HG03108 (cell line): Measurements from ENCODE around the gene GSTM4.
"Not testable (repeated sequence)": the region's sequence is repeated elsewhere in the genome, so short reads cannot be mapped to it uniquely, and the experiment has no call there.

Experiments used
- ATAC-seq: cut with Tn5 transposase; IDR thresholded peaks from one replicate; pipeline ENCODE4 v1.9.1; 2021; ENCODE audit warnings: moderate library complexity; ENCODE audit not compliant: unreplicated experiment

GSTM4 gene

DNA sequence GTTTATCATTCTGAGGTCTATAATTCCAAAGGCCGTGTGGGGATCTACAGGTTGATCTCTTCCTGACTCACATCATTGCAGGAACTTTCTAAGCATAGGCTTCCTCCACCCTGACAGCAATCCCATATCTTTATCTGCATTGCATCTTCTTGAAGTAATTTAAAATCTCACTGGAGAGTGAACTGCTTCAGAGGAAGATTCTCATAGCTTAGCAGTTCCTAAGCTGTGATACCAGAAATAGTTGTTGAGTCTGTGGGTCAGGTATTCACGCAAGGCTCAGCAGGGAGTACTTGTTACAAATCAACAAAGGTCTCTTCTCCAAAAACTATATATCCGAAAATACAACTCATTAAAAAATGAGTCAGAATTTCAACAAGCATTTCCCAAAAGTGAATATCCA is 39.2 kb downstream of the GSTM4 start:
- ATAC-seq: not testable (repeated sequence)

DNA sequence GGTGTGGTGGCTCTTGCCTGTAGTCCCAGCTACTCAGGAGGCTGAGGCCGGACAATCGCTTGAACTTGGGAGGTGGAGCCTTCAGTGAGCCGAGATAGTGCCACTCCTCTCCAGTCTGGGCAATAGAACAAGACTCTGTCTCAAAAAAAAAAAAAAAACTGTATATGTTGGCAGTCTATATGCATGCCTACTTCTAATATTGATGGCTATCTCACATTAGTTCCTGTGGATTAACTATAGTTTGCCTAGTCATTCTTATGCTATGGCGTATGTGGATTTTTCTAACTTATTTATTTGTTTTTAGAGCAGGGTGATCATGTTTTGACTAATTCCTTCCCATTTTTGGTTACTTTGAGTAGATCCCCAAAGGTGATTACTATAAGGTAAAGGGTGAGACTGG is 41.2 kb downstream of the GSTM4 start:
- ATAC-seq: no peak

DNA sequence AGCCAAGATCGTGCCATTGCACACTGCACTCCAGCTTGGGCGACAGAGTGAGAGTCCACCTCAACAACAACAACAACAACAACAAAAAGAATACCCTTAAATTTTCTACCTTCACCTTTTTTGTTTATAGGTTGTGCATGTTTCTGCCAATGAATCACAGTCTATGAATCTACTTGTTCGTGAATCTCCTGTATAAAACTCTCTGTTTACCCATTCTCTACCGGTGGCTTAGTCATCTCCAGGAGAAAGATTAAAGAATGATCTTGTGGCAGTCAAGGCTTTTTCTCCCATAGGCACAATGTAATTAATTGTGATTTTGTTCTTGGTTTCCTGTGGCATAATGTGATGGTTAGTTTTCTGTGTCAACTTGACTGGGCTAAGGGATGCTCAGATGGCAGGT is 42.0 kb downstream of the GSTM4 start:
- not testable (repeated sequence) for ATAC-seq

DNA sequence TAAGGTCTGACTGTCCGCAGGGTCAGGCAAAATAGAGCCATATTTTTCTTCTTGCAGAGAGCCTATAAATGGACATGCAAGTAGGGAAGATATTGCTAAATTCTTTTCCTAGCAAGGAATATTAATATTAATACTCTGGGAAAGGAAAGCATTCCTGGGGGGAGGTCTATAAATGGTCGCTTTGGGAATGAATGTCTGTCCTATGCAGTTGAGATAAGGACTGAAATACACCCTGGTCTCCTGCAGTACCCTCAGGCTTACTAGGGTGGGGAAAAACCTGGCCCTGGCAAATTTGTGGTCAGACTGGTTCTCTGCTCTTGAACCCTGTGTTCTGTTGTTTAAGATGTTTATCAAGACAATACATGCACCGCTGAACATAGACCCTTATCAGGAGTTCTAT is 47.0 kb downstream of the GSTM4 start:
- ATAC-seq: not testable (repeated sequence)

DNA sequence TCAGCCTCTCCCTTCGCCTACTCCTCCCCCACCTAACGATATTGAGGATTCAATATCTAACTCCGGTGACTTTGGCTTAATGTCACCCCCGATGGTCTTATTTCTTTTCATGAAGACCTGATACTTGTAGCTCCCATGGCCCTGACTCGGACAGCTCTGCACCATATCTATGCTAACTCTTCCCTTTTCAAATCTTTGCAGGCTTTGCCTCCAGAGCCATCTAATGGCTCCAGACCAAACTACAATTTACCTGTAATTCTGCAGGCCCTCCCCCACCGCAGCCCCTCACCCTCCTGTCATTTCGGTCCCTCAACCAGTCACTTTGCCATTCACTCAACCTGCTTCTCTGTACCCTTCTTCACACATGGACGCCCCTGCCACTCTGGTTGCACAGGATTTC is 48.3 kb downstream of the GSTM4 start:
- no peak for ATAC-seq

DNA sequence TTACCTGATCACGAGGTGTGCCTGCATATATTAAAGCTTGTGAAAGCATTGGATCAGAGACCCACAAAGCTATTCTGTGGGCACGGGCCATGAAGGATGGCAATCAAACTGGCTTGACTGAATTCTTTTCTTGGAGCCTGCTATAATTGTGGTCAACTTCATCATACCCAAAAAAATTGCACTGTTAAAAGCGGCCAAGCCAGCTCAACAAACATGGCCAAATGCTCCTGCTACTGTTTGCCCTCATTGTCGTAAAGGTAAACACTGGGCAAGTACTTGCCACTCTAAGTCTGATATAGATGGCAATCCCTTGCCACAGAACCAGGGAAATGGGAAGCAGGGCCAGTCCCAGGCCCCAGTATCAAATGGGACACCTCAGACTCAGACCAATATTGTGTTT is 49.5 kb downstream of the GSTM4 start:
- ATAC-seq: no peak

DNA sequence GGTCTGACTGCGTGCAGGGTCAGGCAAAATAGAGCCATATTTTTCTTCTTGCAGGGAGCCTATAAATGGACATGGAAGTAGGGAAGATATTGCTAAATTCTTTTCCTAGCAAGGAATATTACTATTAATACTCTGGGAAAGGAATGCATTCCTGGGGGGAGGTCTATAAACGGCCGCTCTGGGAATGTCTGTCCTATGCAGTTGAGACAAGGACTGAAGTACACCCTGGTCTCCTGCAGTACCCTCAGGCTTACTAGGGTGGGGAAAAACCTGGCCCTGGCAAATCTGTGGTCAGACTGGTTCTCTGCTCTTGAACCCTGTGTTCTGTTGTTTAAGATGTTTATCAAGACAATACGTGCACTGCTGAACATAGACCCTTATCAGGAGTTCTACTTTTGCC is 53.0 kb downstream of the GSTM4 start:
- not testable (repeated sequence) for ATAC-seq

DNA sequence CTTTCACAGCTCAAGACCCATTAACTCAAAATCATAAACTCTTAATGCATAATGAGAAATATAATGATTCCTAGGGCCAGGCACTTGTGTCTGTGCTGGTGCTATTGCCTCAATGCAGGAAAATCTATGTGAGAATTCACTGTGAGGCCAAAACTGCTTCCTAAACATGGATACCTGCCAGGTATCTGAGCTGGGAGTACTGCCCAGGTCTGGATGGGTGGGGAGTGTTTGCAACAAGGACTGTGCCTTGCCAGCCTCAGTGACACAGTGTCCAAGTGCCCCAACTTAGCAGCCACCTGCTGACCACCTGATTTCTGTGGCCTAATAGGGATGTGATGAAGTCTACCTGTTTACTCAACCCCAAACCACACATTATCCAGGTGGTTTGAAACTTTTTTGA is 53.9 kb downstream of the GSTM4 start:
- not testable (repeated sequence) for ATAC-seq
